ENCODE data around the gene TMEM196. TPM values are rescaled to one million over a fixed set of nuclear protein-coding genes. Genes with fewer than 3 reads are reported as not detected.
"Not testable (repeated sequence)": the region's sequence is repeated elsewhere in the genome, so short reads cannot be mapped to it uniquely, and the experiment has no call there.

The TMEM196 gene
- total RNA-seq, 1 donor from 2014 or later, result not detected

GRCh38 chr7:19692111-19692828 is 81.1 kb downstream of the TMEM196 start:
- H3K4me3 Mint-ChIP-seq, result no peak overlapping the region
- no peak overlapping the region for H3K27ac Mint-ChIP-seq
- peaks cover 3% of the 10 kb centered on the region for H3K36me3 Mint-ChIP-seq (ENCODE audit: low read depth)
- no peaks in the 10 kb centered on the region for H3K9me3 Mint-ChIP-seq
- intact Hi-C loops (cut with micrococcal nuclease), result no loop called here
- DNase-seq, result no peak
- H3K4me1 Mint-ChIP-seq, result no peaks in the 10 kb centered on the region
- no peaks in the 10 kb centered on the region for H3K27me3 Mint-ChIP-seq

GRCh38 chr7:19690736-19691135 is 82.7 kb downstream of the TMEM196 start:
- Mint-ChIP-seq H3K36me3 (ENCODE audit: low read depth) (no peaks in the 10 kb centered on the region), H3K4me1 (no peaks in the 10 kb centered on the region), H3K4me3 (no peak overlapping the region), H3K27me3 (no peaks in the 10 kb centered on the region), H3K27ac (no peak overlapping the region), H3K9me3 (no peaks in the 10 kb centered on the region)
- intact Hi-C loops (cut with micrococcal nuclease), result no loop called here
- DNase-seq, result no peak

GRCh38 chr7:19689130-19689529 is 84.3 kb downstream of the TMEM196 start:
- not testable (repeated sequence) for H3K4me3 Mint-ChIP-seq, H3K27ac Mint-ChIP-seq

GRCh38 chr7:19681596-19681995 is 91.8 kb downstream of the TMEM196 start:
- no peak overlapping the region for H3K4me3 Mint-ChIP-seq
- peaks cover 9% of the 10 kb centered on the region for H3K9me3 Mint-ChIP-seq
- peaks cover 6% of the 10 kb centered on the region for H3K4me1 Mint-ChIP-seq
- no peaks in the 10 kb centered on the region for H3K27me3 Mint-ChIP-seq
- H3K36me3 Mint-ChIP-seq (ENCODE audit: low read depth), result no peaks in the 10 kb centered on the region
- no peak for DNase-seq
- no peak overlapping the region for H3K27ac Mint-ChIP-seq
- intact Hi-C loops (cut with micrococcal nuclease), result no loop called here

More at GRCh38 chr7:19689130-19689529, 84.3 kb downstream of the TMEM196 start:
- DNase-seq; H3K9me3 Mint-ChIP-seq; H3K4me1 Mint-ChIP-seq; H3K27me3 Mint-ChIP-seq; intact Hi-C loops (cut with micrococcal nuclease); H3K36me3 Mint-ChIP-seq (ENCODE audit: low read depth): not testable (repeated sequence)

- Mint-ChIP-seq H3K27me3 (no peaks in the 10 kb centered on the region), H3K27ac (no peak overlapping the region), H3K4me3 (no peak overlapping the region), H3K9me3 (peaks cover 3% of the 10 kb centered on the region), H3K4me1 (peaks cover 6% of the 10 kb centered on the region), H3K36me3 (ENCODE audit: low read depth) (no peaks in the 10 kb centered on the region)
- no peak for DNase-seq
- intact Hi-C loops (cut with micrococcal nuclease), result no loop called here
Measured at GRCh38 chr7:19677180-19677579, 96.2 kb downstream of the TMEM196 start.

- no peaks in the 10 kb centered on the region for H3K36me3 Mint-ChIP-seq (ENCODE audit: low read depth)
- intact Hi-C loops (cut with micrococcal nuclease), result no loop called here
- DNase-seq, result no peak
- peaks cover 6% of the 10 kb centered on the region for H3K4me1 Mint-ChIP-seq
- peaks cover 3% of the 10 kb centered on the region for H3K9me3 Mint-ChIP-seq
- no peaks in the 10 kb centered on the region for H3K27me3 Mint-ChIP-seq
- H3K27ac Mint-ChIP-seq, result no peak overlapping the region
- no peak overlapping the region for H3K4me3 Mint-ChIP-seq
Measured at GRCh38 chr7:19675816-19676215, 97.6 kb downstream of the TMEM196 start.

GRCh38 chr7:19674266-19674960 is 99.0 kb downstream of the TMEM196 start:
- H3K4me3 Mint-ChIP-seq, result no peak overlapping the region
- H3K4me1 Mint-ChIP-seq, result peaks cover 6% of the 10 kb centered on the region
- H3K9me3 Mint-ChIP-seq, result peaks cover 3% of the 10 kb centered on the region
- H3K36me3 Mint-ChIP-seq (ENCODE audit: low read depth), result no peaks in the 10 kb centered on the region
- H3K27ac Mint-ChIP-seq, result no peak overlapping the region
- intact Hi-C loops (cut with micrococcal nuclease), result no loop called here
- no peaks in the 10 kb centered on the region for H3K27me3 Mint-ChIP-seq
- no peak for DNase-seq

- no peaks in the 10 kb centered on the region for H3K4me1 Mint-ChIP-seq
- no peak overlapping the region for H3K4me3 Mint-ChIP-seq
- no peak overlapping the region for H3K27ac Mint-ChIP-seq
- H3K9me3 Mint-ChIP-seq, result no peaks in the 10 kb centered on the region
- H3K27me3 Mint-ChIP-seq, result peaks cover 2% of the 10 kb centered on the region
- intact Hi-C loops (cut with micrococcal nuclease), result no loop called here
- no peaks in the 10 kb centered on the region for H3K36me3 Mint-ChIP-seq (ENCODE audit: low read depth)
- no peak for DNase-seq
Measured at GRCh38 chr7:19670806-19671205, 102.6 kb downstream of the TMEM196 start.

Other genes with a start within 250 kb of the TMEM196 start
- gene POLR1F, start 64.6 kb downstream of the TMEM196 start, total RNA-seq, result 34.7 and 41.8 TPM in 2 replicates

Data from activated CD4-positive, alpha-beta T cell treated with anti-CD3 and anti-CD28 coated beads, Interleukin-2, amount 10 ng/mL, durations not matched to agents 24 days and 14 days (primary cell).